PC-3 (cell line): ENCODE results near the gene AIRE. TPM values are rescaled to one million over a fixed set of nuclear protein-coding genes. Genes with fewer than 3 reads are reported as not detected.

Source experiments
- ATAC-seq: fragments of 200-7000 bp; cut with Tn5 transposase; 2 replicates; pipeline ENCODE4 v1.9.1; 2020; ENCODE audit warnings: mild to moderate bottlenecking, moderate library complexity
- BruUV-seq: library from RNA; stranded (reverse); fragments of 400-500 nt; replicated peaks from 2 replicates; lab custom pipeline; 2021; lab: Mats Ljungman, UMichigan
- CTCF ChIA-PET: fragments of 300-600 bp; sonication (Branson Sonifier 250); formaldehyde crosslinking; loops from one replicate; lab custom pipeline; 2022; ENCODE audit warnings: antibody characterized with exemption; lab: Charles Lee
- POLR2A ChIA-PET: fragments of 300-600 bp; sonication (Branson Sonifier 250); formaldehyde crosslinking; loops from one replicate; lab custom pipeline; 2022; ENCODE audit warnings: antibody characterized with exemption; ENCODE audit not compliant: unreplicated experiment; lab: Charles Lee
- DNase-seq: peaks from one replicate; pipeline ENCODE4 v3.0.0-alpha.2; 2015
- H2AFZ ChIP-seq: fragments of 300-600 bp; sonication (generic); 2 replicates; pipeline ENCODE4 v1.6.0; 2016; ENCODE audit warnings: antibody characterized with exemption, low read length
- H3F3A ChIP-seq: fragments of 300-600 bp; sonication (generic); one replicate; pipeline ENCODE4 v1.6.0; 2017; ENCODE audit warnings: antibody characterized with exemption, low read length, control low read depth, mild to moderate bottlenecking; ENCODE audit not compliant: unreplicated experiment
- H3K27ac ChIP-seq: fragments of 300-600 bp; sonication (generic); 2 replicates; pipeline ENCODE4 v1.5.1; 2016; ENCODE audit warnings: mild to moderate bottlenecking, low read length
- H3K27me3 ChIP-seq: fragments of 300-600 bp; sonication (generic); 2 replicates; pipeline ENCODE4 v1.6.1; 2016; ENCODE audit warnings: low read length, mixed read lengths
- H3K36me3 ChIP-seq: fragments of 300-600 bp; sonication (generic); 2 replicates; pipeline ENCODE4 v1.6.1; 2016; ENCODE audit warnings: low read depth, mixed run types, low read length, mixed read lengths
- H3K4me1 ChIP-seq: fragments of 300-600 bp; sonication (generic); 2 replicates; pipeline ENCODE4 v1.5.1; 2016; ENCODE audit warnings: low read length; ENCODE audit not compliant: insufficient read depth
- H3K4me2 ChIP-seq: fragments of 300-600 bp; sonication (generic); 2 replicates; pipeline ENCODE4 v1.6.0; 2016; ENCODE audit warnings: low read length
- H3K4me3 ChIP-seq: fragments of 300-600 bp; sonication (generic); 2 replicates; pipeline ENCODE4 v1.5.1; 2016; ENCODE audit warnings: mild to moderate bottlenecking, low read length, mixed read lengths
- H3K79me2 ChIP-seq: fragments of 300-600 bp; sonication (generic); 2 replicates; pipeline ENCODE4 v1.6.1; 2017; ENCODE audit warnings: low read length, mixed read lengths
- H3K9ac ChIP-seq: fragments of 300-600 bp; sonication (generic); 2 replicates; pipeline ENCODE4 v1.6.0; 2016; ENCODE audit warnings: mild to moderate bottlenecking, low read length
- H3K9me2 ChIP-seq: fragments of 300-600 bp; sonication (generic); replicated peaks from 2 replicates; pipeline ENCODE4 v1.6.1; 2016; ENCODE audit warnings: mixed run types, low read length, mixed read lengths
- H3K9me3 ChIP-seq: fragments of 300-600 bp; sonication (generic); 2 replicates; pipeline ENCODE4 v1.6.1; 2016; ENCODE audit warnings: low read length, mixed read lengths
- H4K20me1 ChIP-seq: fragments of 300-600 bp; sonication (generic); 2 replicates; pipeline ENCODE4 v1.6.1; 2016; ENCODE audit warnings: low read length, mixed read lengths
- CTCF ChIP-seq: fragments of 300-600 bp; sonication (generic); conservative IDR thresholded peaks from 2 replicates; pipeline ENCODE4 v1.5.1; 2017; ENCODE audit warnings: antibody characterized with exemption, low read depth, mild to moderate bottlenecking, low read length
- EZH2 ChIP-seq: fragments of 300-600 bp; sonication (generic); IDR thresholded peaks from one replicate; pipeline ENCODE4 v1.6.1; 2017; ENCODE audit warnings: antibody characterized with exemption, mild to moderate bottlenecking, low read length; ENCODE audit not compliant: unreplicated experiment
- EZH2phosphoT487 ChIP-seq: fragments of 300-600 bp; sonication (generic); IDR thresholded peaks from 2 replicates; pipeline ENCODE4 v1.6.1; 2018; ENCODE audit warnings: mild to moderate bottlenecking, antibody characterized with exemption, low read length, borderline replicate concordance
- intact Hi-C: fragments of 100-400 bp; cut with micrococcal nuclease; formaldehyde crosslinking; loops from 2 replicates; pipeline ENCODE4 v1.9.0; 2023
- total RNA-seq: library from RNA; depleted of rRNA; stranded (reverse); fragments of >200 nt; gene quantifications from 2 replicates; pipeline ENCODE4 v1.2.3, GENCODE V29; 2014

Gene AIRE
- total RNA-seq, 1 experiment from 2014 or later = not detected

DNA sequence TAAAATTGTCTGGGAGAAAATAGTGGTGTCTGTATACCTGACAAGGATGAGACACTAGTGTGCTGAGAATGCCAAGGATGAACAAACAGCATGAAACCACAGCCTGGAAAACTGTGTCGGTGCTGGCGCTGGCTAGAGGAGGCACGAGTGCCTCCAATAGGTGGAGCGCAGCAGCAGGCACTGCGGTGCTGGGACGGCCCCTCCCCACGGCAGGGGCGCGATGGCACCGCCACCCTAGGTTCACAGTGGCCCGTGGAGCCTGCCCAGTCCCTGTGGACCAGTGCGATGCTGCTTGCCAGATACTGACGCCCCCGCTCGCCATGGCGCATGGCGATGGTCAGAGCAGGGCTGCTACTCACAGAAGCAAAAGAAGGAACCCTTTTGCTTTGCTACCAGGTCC, 46.7 kb downstream of the AIRE start:
- no peak overlapping the region for H3K9ac ChIP-seq
- H4K20me1 ChIP-seq = no peaks in the 10 kb centered on the region
- no peaks in the 10 kb centered on the region for H3K27me3 ChIP-seq
- H3K4me2 ChIP-seq = no peak overlapping the region
- no peak overlapping the region for H2AFZ ChIP-seq
- no peaks in the 10 kb centered on the region for H3F3A ChIP-seq
- H3K4me3 ChIP-seq = no peak overlapping the region
- no peaks in the 10 kb centered on the region for H3K9me2 ChIP-seq
- no peaks in the 10 kb centered on the region for H3K4me1 ChIP-seq
- no peaks in the 10 kb centered on the region; the same call in 1 of the 2 replicates for H3K36me3 ChIP-seq
- TF ChIP-seq EZH2phosphoT487 (no peak), EZH2 (no peak), CTCF (no peak)
- DNase-seq (no peak), ATAC-seq (no peak)
- BruUV-seq = no TSS peak
- no peak overlapping the region for H3K27ac ChIP-seq
- no peaks in the 10 kb centered on the region for H3K9me3 ChIP-seq
- ChIA-PET CTCF (no interaction called here), POLR2A (no interaction called here)
- intact Hi-C loops = loop anchor here (10.0 kb wide), 1 partner anchor 122 kb away; the partner anchor contains the start of gene LRRC3
- H3K79me2 ChIP-seq = no peaks in the 10 kb centered on the region

DNA sequence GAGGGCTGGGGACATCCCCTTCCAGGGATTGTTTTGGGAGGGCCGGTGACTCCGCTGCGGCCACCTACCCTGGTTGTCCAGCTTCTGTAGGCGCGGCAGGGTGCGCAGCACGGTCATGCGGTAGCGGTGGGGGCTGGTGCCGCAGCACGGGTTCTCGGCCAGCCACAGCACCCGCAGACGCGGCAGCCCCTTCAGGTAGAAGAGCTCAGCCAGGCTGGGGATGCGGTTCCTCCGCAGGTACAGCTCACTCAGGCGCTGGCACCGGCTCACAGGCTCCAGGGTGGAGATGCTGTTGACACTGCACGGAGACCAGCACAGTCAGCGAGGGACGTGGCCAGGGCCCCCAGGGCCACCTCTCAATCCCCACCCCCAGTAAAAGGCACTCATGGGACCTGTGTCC, 47.3 kb downstream of the AIRE start:
- H4K20me1 ChIP-seq = no peaks in the 10 kb centered on the region
- H3K4me1 ChIP-seq = peaks cover 2% of the 10 kb centered on the region; the same call in 1 of the 2 replicates
- no peaks in the 10 kb centered on the region; the same call in 1 of the 2 replicates for H3K36me3 ChIP-seq
- no peaks in the 10 kb centered on the region for H3K9me2 ChIP-seq
- H3K4me2 ChIP-seq = no peak overlapping the region
- H2AFZ ChIP-seq = no peak overlapping the region
- no peak overlapping the region for H3K27ac ChIP-seq
- no peaks in the 10 kb centered on the region for H3K9me3 ChIP-seq
- no peak for DNase-seq
- ChIA-PET CTCF (no interaction called here), POLR2A (no interaction called here)
- H3K27me3 ChIP-seq = no peaks in the 10 kb centered on the region
- H3K9ac ChIP-seq = no peak overlapping the region
- ATAC-seq = no peak
- no peaks in the 10 kb centered on the region for H3F3A ChIP-seq
- intact Hi-C loops = loop anchor here (10.0 kb wide), 1 partner anchor 122 kb away; the partner anchor contains the start of gene LRRC3
- H3K79me2 ChIP-seq = no peaks in the 10 kb centered on the region
- BruUV-seq = no TSS peak
- H3K4me3 ChIP-seq = no peak overlapping the region
- no peak for TF ChIP-seq EZH2
- no peak for TF ChIP-seq EZH2phosphoT487

DNA sequence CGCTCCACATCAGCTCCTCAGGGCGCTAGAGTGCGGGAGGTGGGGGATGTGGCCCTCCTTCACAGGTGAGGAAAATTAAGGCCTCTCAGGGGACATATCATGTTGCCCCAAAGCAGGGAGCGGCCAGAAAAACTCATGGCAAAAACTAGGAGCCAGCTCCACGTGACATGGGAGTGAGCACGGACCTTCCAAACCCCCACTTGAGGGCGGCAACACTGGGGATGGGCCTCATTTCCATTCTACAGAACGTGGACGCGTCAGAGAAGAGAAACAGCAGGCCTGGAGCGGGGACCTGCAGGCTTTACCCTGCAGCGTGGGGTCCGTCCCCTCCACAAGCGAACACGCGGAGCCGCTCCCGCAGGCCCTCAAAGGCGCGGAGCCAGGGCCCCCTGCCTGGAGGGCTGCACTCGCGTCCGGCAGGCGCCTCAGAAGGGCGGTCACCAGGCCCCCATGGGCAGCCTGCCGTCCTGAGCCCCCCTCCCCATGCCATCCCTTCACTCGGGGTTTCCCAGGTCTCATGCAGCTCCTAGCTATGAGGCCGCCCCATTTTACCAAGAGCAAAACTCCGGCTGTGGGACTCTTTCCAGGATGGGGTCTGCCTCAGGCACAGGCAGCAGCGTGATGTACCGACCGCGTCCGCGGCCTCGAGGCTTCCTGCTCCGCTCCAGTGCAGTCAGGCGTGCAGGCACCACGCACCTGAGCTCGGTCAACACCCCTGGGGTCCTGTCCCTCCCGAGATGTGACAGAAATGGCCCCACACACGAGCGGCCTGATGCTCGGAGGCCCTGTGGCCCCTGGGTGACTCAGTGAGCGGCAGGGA, 48.0 kb downstream of the AIRE start:
- intact Hi-C loops = loop anchor here (10.0 kb wide), 1 partner anchor 121 kb away; the partner anchor contains the start of gene LRRC3
- ATAC-seq (no peak), DNase-seq (no peak)
- peaks cover 7% of the 10 kb centered on the region; the same call in 1 of the 2 replicates for H3K4me1 ChIP-seq
- H2AFZ ChIP-seq = no peak overlapping the region
- H3K4me2 ChIP-seq = no peak overlapping the region
- H3K9ac ChIP-seq = no peak overlapping the region
- no peaks in the 10 kb centered on the region for H3K9me2 ChIP-seq
- H3K27ac ChIP-seq = no peak overlapping the region
- TF ChIP-seq CTCF = no peak
- ChIA-PET CTCF (interaction anchor here (0.7 kb wide), 1 partner anchor 36 kb away, joined by 16 read pairs; no protein-coding TSS in a partner anchor), POLR2A (no interaction called here)
- no peaks in the 10 kb centered on the region for H4K20me1 ChIP-seq
- no TSS peak for BruUV-seq
- H3K36me3 ChIP-seq = no peaks in the 10 kb centered on the region; the same call in 1 of the 2 replicates
- no peaks in the 10 kb centered on the region for H3K27me3 ChIP-seq
- no peaks in the 10 kb centered on the region for H3K9me3 ChIP-seq
- no peaks in the 10 kb centered on the region for H3K79me2 ChIP-seq
- H3K4me3 ChIP-seq = no peak overlapping the region
- H3F3A ChIP-seq = no peaks in the 10 kb centered on the region
